NCI-H1417 (cell line): ENCODE results near the gene DGAT2L6.

ENCODE experiments used
- DNase-seq, 3 experiments: peaks; one replicate each; lab custom pipeline; 2025; lab: John Stamatoyannopoulos, UW

Gene DGAT2L6

GRCh38 chrX:70176938-70177533 is at the start of gene DGAT2L6:
DGAT2L6 (plus strand) TSS chrX:70177483; CDS start chrX:70177583, 100 bp downstream.
- peak in 1 of 3 experiments; percentile 0 for DNase-seq

GRCh38 chrX:70128071-70128470 is 49.2 kb upstream of the DGAT2L6 start:
- peak in 1 of 3 experiments; percentile 3 for DNase-seq

GRCh38 chrX:70129816-70130215 is 47.5 kb upstream of the DGAT2L6 start:
- DNase-seq = no peak

- DNase-seq = peak in 1 of 3 experiments; percentile 48
Observed at GRCh38 chrX:70132224-70132623, 45.1 kb upstream of the DGAT2L6 start.

- peak in 1 of 3 experiments; percentile 28 for DNase-seq
Observed at GRCh38 chrX:70132877-70133302, 44.4 kb upstream of the DGAT2L6 start.

- peak; percentile 79 to 94 (median 81) for DNase-seq
Observed at GRCh38 chrX:70133303-70134115, 43.8 kb upstream of the DGAT2L6 start, which contains the start of gene IGBP1. IGBP1 (plus strand) TSS chrX:70133447; CDS start chrX:70133948, 501 bp downstream.

- DNase-seq = peak in 1 of 3 experiments; percentile 32
Observed at GRCh38 chrX:70134116-70134477, 43.2 kb upstream of the DGAT2L6 start.

- DNase-seq = no peak
Observed at GRCh38 chrX:70138622-70139021, 38.7 kb upstream of the DGAT2L6 start.

- no peak for DNase-seq
Observed at GRCh38 chrX:70139736-70140135, 37.5 kb upstream of the DGAT2L6 start.

GRCh38 chrX:70141373-70141772 is 35.9 kb upstream of the DGAT2L6 start:
- DNase-seq = peak in 1 of 3 experiments; percentile 9

GRCh38 chrX:70166601-70167590 is 10.4 kb upstream of the DGAT2L6 start:
- DNase-seq = no peak

GRCh38 chrX:70168238-70169188 is 8.8 kb upstream of the DGAT2L6 start:
- no peak for DNase-seq

- DNase-seq = no peak
Observed at GRCh38 chrX:70169281-70169680, 8.0 kb upstream of the DGAT2L6 start.

- DNase-seq = no peak
Observed at GRCh38 chrX:70171624-70172023, 5.7 kb upstream of the DGAT2L6 start.

GRCh38 chrX:70172221-70172620 is 5.1 kb upstream of the DGAT2L6 start:
- DNase-seq = no peak

GRCh38 chrX:70172964-70173363 is 4.3 kb upstream of the DGAT2L6 start:
- DNase-seq = no peak

- DNase-seq = no peak
Observed at GRCh38 chrX:70174754-70175153, 2.5 kb upstream of the DGAT2L6 start.

GRCh38 chrX:70175338-70175737 is 1.9 kb upstream of the DGAT2L6 start:
- DNase-seq = no peak

- DNase-seq = no peak
Observed at GRCh38 chrX:70183091-70183490, 5.8 kb downstream of the DGAT2L6 start.

- DNase-seq = no peak
Observed at GRCh38 chrX:70190225-70190624, 12.9 kb downstream of the DGAT2L6 start.
